H1 (cell line): Measurements from ENCODE around the gene NPTXR. TPM values are rescaled to one million over a fixed set of nuclear protein-coding genes. Genes with fewer than 3 reads are reported as not detected.

Experiments
- CTCF ChIA-PET: fragments of 300-600 bp; sonication (Branson Sonifier 250); formaldehyde crosslinking; loops from one replicate; lab custom pipeline; 2021; ENCODE audit not compliant: partially characterized antibody; lab: Charles Lee
- POLR2A ChIA-PET: fragments of 300-600 bp; sonication (Branson Sonifier 250); formaldehyde crosslinking; loops from one replicate; lab custom pipeline; 2021; ENCODE audit warnings: inconsistent platforms; ENCODE audit not compliant: partially characterized antibody; lab: Charles Lee
- DNase-seq, 2 experiments: peaks; one replicate each; pipeline versions ENCODE4 v3.0.0 to v3.0.0-alpha.2; 2010 to 2022; ENCODE audit warnings: low spot score in 2 of 2, low read depth in 1 of 2, mixed read lengths in 1 of 2
- FAIRE-seq: peaks from 2 replicates; lab custom pipeline; 2011; peaks lifted over from hg19 to GRCh38; lab: Jason Lieb, UNC
- H2AFZ ChIP-seq: 2 replicates; pipeline ENCODE4 v1.8.1; 2012; ENCODE audit warnings: low read length, inconsistent platforms
- H2AK5ac ChIP-seq: 2 replicates; pipeline ENCODE4 v1.6.1; 2013; ENCODE audit warnings: low read depth, low read length
- H2BK120ac ChIP-seq: replicated peaks from 2 replicates; pipeline ENCODE3; 2013; ENCODE audit warnings: low read depth, low read length, inconsistent platforms
- H2BK12ac ChIP-seq: 2 replicates; pipeline ENCODE4 v1.6.1; 2013; ENCODE audit warnings: low read depth, low read length
- H2BK15ac ChIP-seq: 2 replicates; pipeline ENCODE4 v1.6.1; 2013; ENCODE audit warnings: low read length
- H2BK20ac ChIP-seq: 2 replicates; pipeline ENCODE4 v1.6.1; 2013; ENCODE audit warnings: low read length
- H2BK5ac ChIP-seq: 2 replicates; pipeline ENCODE4 v1.6.1; 2013; ENCODE audit warnings: low read depth, low read length
- H3K14ac ChIP-seq: 2 replicates; pipeline ENCODE4 v1.6.1; 2013; ENCODE audit warnings: inconsistent platforms; ENCODE audit not compliant: insufficient read length
- H3K18ac ChIP-seq: 2 replicates; pipeline ENCODE4 v1.6.1; 2013; ENCODE audit warnings: low read length; ENCODE audit errors: extremely low read depth
- H3K23ac ChIP-seq: 2 replicates; pipeline ENCODE4 v1.6.1; 2013; ENCODE audit warnings: inconsistent platforms; ENCODE audit not compliant: insufficient read length
- H3K23me2 ChIP-seq: 2 replicates; pipeline ENCODE4 v1.6.1; 2013; ENCODE audit warnings: low read depth, low read length
- H3K27ac ChIP-seq: 2 replicates; pipeline ENCODE4 v1.6.1; 2011; ENCODE audit warnings: low read depth, low read length, inconsistent platforms
- H3K27me3 ChIP-seq, 4 experiments: replicated peaks in 1 of 4; 1 replicate in 1 of 4; 2 replicates in 3 of 4; pipeline versions ENCODE4 v1.6.1 to v1.8.1; 2011 to 2013; ENCODE audit warnings: low read length in 3 of 4, mild to moderate bottlenecking in 3 of 4, inconsistent platforms in 2 of 4, mixed read lengths in 2 of 4, moderate library complexity in 1 of 4; ENCODE audit not compliant: control insufficient read depth in 3 of 4, insufficient read depth in 3 of 4; ENCODE audit errors: extremely low read depth in 1 of 4
- H3K36me3 ChIP-seq, 4 experiments: 2 replicates each; pipeline versions ENCODE4 v1.6.1 to v1.8.1; 2011 to 2013; ENCODE audit warnings: mild to moderate bottlenecking in 4 of 4, low read length in 3 of 4, moderate library complexity in 2 of 4, control low read depth in 1 of 4, inconsistent platforms in 1 of 4; ENCODE audit not compliant: insufficient read depth in 4 of 4, control insufficient read depth in 2 of 4
- H3K4ac ChIP-seq: replicated peaks from 2 replicates; pipeline ENCODE3; 2013; ENCODE audit warnings: low read length, low read depth, mixed read lengths, inconsistent platforms; ENCODE audit not compliant: insufficient read length
- H3K4me1 ChIP-seq, 4 experiments: replicated peaks in 1 of 4; 1 replicate in 1 of 4; 2 replicates in 3 of 4; pipeline versions ENCODE4 v1.6.1 to v1.8.1; 2011 to 2013; ENCODE audit warnings: low read length in 3 of 4, inconsistent platforms in 2 of 4, mixed read lengths in 1 of 4; ENCODE audit not compliant: insufficient read depth in 4 of 4, control insufficient read depth in 3 of 4
- H3K4me2 ChIP-seq, 2 experiments: 2 replicates each; pipeline versions ENCODE4 v1.6.1 to v1.8.1; 2011 to 2013; ENCODE audit warnings: low read depth in 2 of 2, low read length in 2 of 2, control low read depth in 1 of 2, inconsistent platforms in 1 of 2, mild to moderate bottlenecking in 1 of 2; ENCODE audit not compliant: insufficient read depth in 1 of 2
- H3K4me3 ChIP-seq, 4 experiments: fragments of 200-600, 300-600 bp in 1 of 4; sonication (generic), shearing (Covaris generic), sonication (Bioruptor Twin) in 1 of 4; 2 replicates each; pipeline versions ENCODE4 v1.5.1 to v1.8.1; 2011 to 2016; ENCODE audit warnings: low read length in 4 of 4, low read depth in 3 of 4, control low read depth in 2 of 4, inconsistent platforms in 2 of 4, mild to moderate bottlenecking in 2 of 4, mixed read lengths in 1 of 4, moderate library complexity in 1 of 4; ENCODE audit not compliant: insufficient read depth in 2 of 4; ENCODE audit errors: extremely low read depth in 1 of 4
- H3K56ac ChIP-seq: replicated peaks from 2 replicates; pipeline ENCODE3; 2013; ENCODE audit warnings: low read depth, mild to moderate bottlenecking, mixed read lengths, low read length, inconsistent platforms; ENCODE audit not compliant: insufficient read length
- H3K79me1 ChIP-seq: 2 replicates; pipeline ENCODE4 v1.6.1; 2013; ENCODE audit warnings: low read depth, low read length, control low read depth
- H3K79me2 ChIP-seq, 2 experiments: 2 replicates each; pipeline versions ENCODE4 v1.6.1 to v1.8.1; 2012 to 2013; ENCODE audit warnings: low read length in 2 of 2, mild to moderate bottlenecking in 2 of 2, inconsistent platforms in 1 of 2; ENCODE audit not compliant: insufficient read depth in 2 of 2, control insufficient read depth in 1 of 2
- H3K9ac ChIP-seq, 4 experiments: replicated peaks in 1 of 4; 1 replicate in 1 of 4; 2 replicates in 3 of 4; pipeline versions ENCODE4 v1.6.1 to v1.8.1; 2011 to 2013; ENCODE audit warnings: low read depth in 3 of 4, low read length in 3 of 4, control low read depth in 2 of 4, mild to moderate bottlenecking in 2 of 4, moderate library complexity in 2 of 4, inconsistent platforms in 1 of 4; ENCODE audit errors: extremely low read depth in 1 of 4
- H3K9me3 ChIP-seq, 2 experiments: 2 replicates each; pipeline versions ENCODE4 v1.6.1 to v1.8.1; 2012 to 2013; ENCODE audit warnings: mild to moderate bottlenecking in 2 of 2, moderate library complexity in 2 of 2, control low read depth in 1 of 2, inconsistent platforms in 1 of 2, low read depth in 1 of 2, low read length in 1 of 2, mixed read lengths in 1 of 2; ENCODE audit not compliant: insufficient read depth in 2 of 2
- H4K20me1 ChIP-seq, 2 experiments: replicated peaks in 1 of 2; 2 replicates each; pipeline versions ENCODE3 to v1.8.1; 2011 to 2013; ENCODE audit warnings: inconsistent platforms in 2 of 2, low read length in 2 of 2, mild to moderate bottlenecking in 1 of 2; ENCODE audit not compliant: insufficient read depth in 2 of 2, control insufficient read depth in 1 of 2
- H4K5ac ChIP-seq: 2 replicates; pipeline ENCODE4 v1.6.1; 2013; ENCODE audit warnings: low read length, low read depth, mixed read lengths, inconsistent platforms; ENCODE audit not compliant: insufficient read length
- H4K8ac ChIP-seq: 2 replicates; pipeline ENCODE4 v1.8.0; 2013; ENCODE audit warnings: mild to moderate bottlenecking, moderate library complexity, low read length, inconsistent platforms; ENCODE audit not compliant: insufficient read depth; ENCODE audit errors: extremely low read depth
- H4K91ac ChIP-seq: replicated peaks from 2 replicates; pipeline ENCODE3; 2013; ENCODE audit warnings: low read length, mixed read lengths, inconsistent platforms; ENCODE audit not compliant: insufficient read length
- BACH1 ChIP-seq: IDR thresholded peaks from 2 replicates; pipeline ENCODE4 v1.6.1; 2012; ENCODE audit warnings: low read length, improper control_type of control experiment
- FOSL1 ChIP-seq: IDR thresholded peaks from 2 replicates; pipeline ENCODE4 v1.6.1; 2011; ENCODE audit warnings: mild to moderate bottlenecking, low read depth, low read length, moderate library complexity; ENCODE audit not compliant: insufficient read depth
- NRF1 ChIP-seq: IDR thresholded peaks from 2 replicates; pipeline ENCODE4 v1.6.1; 2011; ENCODE audit warnings: mild to moderate bottlenecking, low read depth, low read length, improper control_type of control experiment
- RXRA ChIP-seq: IDR thresholded peaks from 2 replicates; pipeline ENCODE4 v1.6.1; 2011; ENCODE audit warnings: low read depth, mild to moderate bottlenecking, low read length, moderate library complexity; ENCODE audit not compliant: insufficient read depth
- SIRT6 ChIP-seq: IDR thresholded peaks from one replicate; pipeline ENCODE4 v1.7.1; 2012; ENCODE audit warnings: low read length, inconsistent platforms
- WGBS, 2 experiments: shearing (Covaris generic) in 1 of 2; methylation state at CpG; one replicate each; pipeline versions ENCODE4 v1.1.6 to v1.1.7; 2013 to 2015; ENCODE audit warnings: low lambda C conversion rate in 2 of 2, mixed read lengths in 2 of 2, inconsistent platforms in 1 of 2, low coverage in 1 of 2, missing lambda C conversion rate in 1 of 2; ENCODE audit not compliant: insufficient replicate concordance in 2 of 2, insufficient coverage in 1 of 2, insufficient read length in 1 of 2; ENCODE audit errors: extremely low coverage in 1 of 2, missing lambda C conversion rate in 1 of 2; 5-methylcytosine and 5-hydroxymethylcytosine counted together
- polyA plus RNA-seq, 7 experiments: library from polyadenylated mRNA; depleted of rRNA in 3 of 7; stranded (reverse) in 5 of 7; unstranded in 2 of 7; fragments of >200 nt in 5 of 7; fragments of 200-250 nt in 2 of 7; gene quantifications; 1 replicate in 5 of 7; 2 replicates in 1 of 7; 4 replicates in 1 of 7; pipeline versions ENCODE4 v1.2.1 to v1.2.3, GENCODE V29; 2011 to 2013; ENCODE audit warnings: missing spikeins in 2 of 7, mixed read lengths in 2 of 7
- total RNA-seq: library from RNA; stranded (reverse); fragmentation: NEBNext Ultra II Directional; extraction: Animal tissue kit (Norgen Biotek cat#: 25700); gene quantifications from 2 replicates; pipeline ENCODE4 v1.2.1, GENCODE V29; 2021
- TF ChIP-seq, protein P1 (sequence below): IDR thresholded peaks from 2 replicates; pipeline ENCODE4 v1.6.1; 2011; ENCODE audit warnings: low read length, improper control_type of control experiment

The NPTXR gene
- total and polyA plus RNA-seq, 2 of the 8 experiments (the other 6 are each of a cell fraction or from before 2014, with no cell fraction given), result 3.7 to 6.4 TPM

- WGBS, 2 experiments, result 85% methylated on average over 10 of the region's 10 CpGs; no CpG with 5 or more reads in 1 of the 2 experiments
- Histone ChIP-seq H3K56ac (no peak overlapping the region), H4K8ac (no peak overlapping the region), H2BK15ac (no peak overlapping the region), H3K14ac (no peak overlapping the region), H3K79me1 (peaks cover 3% of the 10 kb centered on the region; the same call in 1 of the 2 replicates), H3K4me1 (peaks cover 0 to 6% (median 2%) of the 10 kb centered on the region in 4 experiments; a peak in 2 of 7 replicates), H3K9me3 (no peaks in the 10 kb centered on the region), H3K4me2 (no peak overlapping the region), H3K36me3 (no peaks in the 10 kb centered on the region), H2BK20ac (no peak overlapping the region), H3K9ac (no peak overlapping the region), H3K27me3 (no peaks in the 10 kb centered on the region), H3K23me2 (no peaks in the 10 kb centered on the region), H2BK12ac (no peak overlapping the region), H3K27ac (no peak overlapping the region), H3K23ac (no peak overlapping the region), H2AK5ac (no peak overlapping the region), H3K4ac (no peak overlapping the region), H4K5ac (no peak overlapping the region), H2BK5ac (no peak overlapping the region), H2BK120ac (no peak overlapping the region), H3K4me3 (no peak overlapping the region), H4K91ac (peak overlapping the region; percentile 58), H3K79me2 (no peaks in the 10 kb centered on the region), H3K18ac (no peak overlapping the region), H2AFZ (no peak overlapping the region), H4K20me1 (no peaks in the 10 kb centered on the region)
- ChIA-PET CTCF (interaction anchor here (0.8 to 6.8 kb wide), 8 partner anchors 7 to 59 kb away, joined by 3 to 53 read pairs (median 4); no protein-coding TSS in a partner anchor), POLR2A (interaction anchor here (1.3 kb wide), 1 partner anchor 13 kb away, joined by 3 read pairs; no protein-coding TSS in a partner anchor)
- no peak for FAIRE-seq
- DNase-seq, result no peak
- TF ChIP-seq FOSL1 (no peak), BACH1 (no peak), RXRA (no peak), NRF1 (no peak), SIRT6 (no peak)
- TF ChIP-seq, protein P1, sequence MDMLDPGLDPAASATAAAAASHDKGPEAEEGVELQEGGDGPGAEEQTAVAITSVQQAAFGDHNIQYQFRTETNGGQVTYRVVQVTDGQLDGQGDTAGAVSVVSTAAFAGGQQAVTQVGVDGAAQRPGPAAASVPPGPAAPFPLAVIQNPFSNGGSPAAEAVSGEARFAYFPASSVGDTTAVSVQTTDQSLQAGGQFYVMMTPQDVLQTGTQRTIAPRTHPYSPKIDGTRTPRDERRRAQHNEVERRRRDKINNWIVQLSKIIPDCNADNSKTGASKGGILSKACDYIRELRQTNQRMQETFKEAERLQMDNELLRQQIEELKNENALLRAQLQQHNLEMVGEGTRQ, result no peak
Measured at GRCh38 chr22:38828616-38829205, 15.1 kb downstream of the NPTXR start.
